Measurements from ENCODE around the gene SHB. TPM values are rescaled to one million over a fixed set of nuclear protein-coding genes. Genes with fewer than 3 reads are reported as not detected.

The SHB gene
- total RNA-seq, 2 experiments from 2014 or later: 0.41 to 1.0 TPM

DNA sequence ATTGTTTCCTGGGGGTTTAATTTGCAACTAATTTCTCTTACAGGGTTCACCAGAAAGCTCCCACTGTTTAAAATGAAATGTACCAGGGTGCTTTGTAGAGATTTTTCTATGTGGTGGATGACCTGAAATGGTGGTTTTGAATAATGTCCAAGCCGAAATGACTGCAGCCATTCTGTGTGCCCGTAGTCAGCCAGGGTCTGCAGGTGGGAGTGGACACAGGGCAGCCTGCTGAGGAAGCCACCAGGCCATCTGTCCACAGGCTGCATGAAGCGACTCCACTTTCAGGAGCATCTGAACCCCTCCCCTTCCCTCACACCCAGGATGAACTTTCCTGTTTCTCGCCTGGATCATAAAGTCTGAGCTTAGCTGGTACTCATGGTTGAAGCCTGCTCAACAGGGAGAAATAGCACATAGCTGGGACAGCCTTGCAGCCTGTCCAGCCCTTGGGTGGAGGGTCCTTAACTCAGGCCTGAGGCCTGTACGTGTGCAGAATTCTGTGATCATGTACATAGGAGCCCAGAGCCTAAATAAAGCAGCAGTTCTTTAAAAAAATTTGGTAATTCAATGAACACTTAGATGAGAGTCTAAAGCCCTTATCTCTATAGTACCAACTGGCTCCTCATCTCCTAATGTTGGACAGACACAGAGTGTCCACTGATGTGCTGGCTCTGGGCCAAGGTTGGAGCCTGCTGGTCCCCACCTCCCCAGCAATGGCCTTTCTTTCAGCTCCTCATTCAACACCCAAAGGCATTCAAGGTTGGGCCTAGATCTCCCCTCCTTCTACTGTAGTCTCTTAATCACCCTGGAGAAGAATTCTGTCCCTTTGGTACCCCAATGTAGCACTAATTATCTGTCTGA lies 72.8 kb downstream of the SHB start:
- CTCF ChIA-PET (ENCODE audit: unreplicated experiment): no interaction called here
- no peak overlapping the region for H3K27ac ChIP-seq (ENCODE audit: low read depth, low read length, poor library complexity, severe bottlenecking)
- POLR2A ChIA-PET: interaction anchor here (0.6 kb wide), 1 partner anchor 30 kb away, joined by 3 read pairs; no protein-coding TSS in a partner anchor

DNA sequence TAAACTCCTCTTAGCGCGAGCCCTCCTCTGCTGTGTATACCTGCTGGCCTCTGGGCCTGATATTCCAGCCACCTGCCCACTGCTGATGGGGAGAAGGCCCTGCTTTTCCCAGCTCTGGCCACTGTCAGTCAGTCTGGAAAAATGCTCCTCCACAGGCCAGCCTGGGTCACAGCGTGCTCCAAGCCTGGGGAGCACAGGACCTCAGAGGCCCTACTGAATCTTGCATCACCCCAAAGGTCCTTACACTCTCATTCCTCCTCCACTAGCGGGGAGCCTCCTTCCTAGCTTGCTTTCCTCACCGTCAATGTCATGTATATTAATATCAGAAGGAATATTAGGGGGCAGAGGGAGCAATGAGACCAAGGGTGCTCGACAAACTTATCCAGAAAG lies 73.7 kb downstream of the SHB start:
- no peaks in the 10 kb centered on the region for H3K4me1 ChIP-seq (ENCODE audit: insufficient read depth, low read length, poor library complexity, severe bottlenecking)
- no peaks in the 10 kb centered on the region for H3K9me3 ChIP-seq (ENCODE audit: low read length)
- intact Hi-C loops (cut with micrococcal nuclease; ENCODE audit: unreplicated experiment): no loop called here
- no peaks in the 10 kb centered on the region for H3K9me2 ChIP-seq (ENCODE audit: insufficient read depth, low read length)
- H3K4me2 ChIP-seq (ENCODE audit: low read length): no peak overlapping the region
- no TSS peak for BruUV-seq (replicated peaks)
- H2AFZ ChIP-seq (ENCODE audit: low read length): no peak overlapping the region
- TF ChIP-seq EZH2phosphoT487 (IDR thresholded peaks at IDR 0.05; ENCODE audit: borderline replicate concordance, low read depth, low read length): no peak
- ChIA-PET CTCF (ENCODE audit: unreplicated experiment) (no interaction called here), POLR2A (no interaction called here)
- no peak overlapping the region for H3K27ac ChIP-seq (ENCODE audit: low read depth, low read length, poor library complexity, severe bottlenecking)
- no peak overlapping the region for H3K4me3 ChIP-seq (ENCODE audit: low read depth, low read length, poor library complexity, severe bottlenecking)
- H3K79me2 ChIP-seq (ENCODE audit: insufficient read depth, low read depth, low read length): no peaks in the 10 kb centered on the region
- DNase-seq (ENCODE audit: low spot score): no peak
- no peaks in the 10 kb centered on the region for H3K36me3 ChIP-seq (ENCODE audit: insufficient read depth, low read length)
- H4K20me1 ChIP-seq (ENCODE audit: insufficient read depth, low read length): no peaks in the 10 kb centered on the region

More for the DNA sequence above, 72.8 kb downstream of the SHB start:
- intact Hi-C loops (cut with micrococcal nuclease; ENCODE audit: unreplicated experiment): no loop called here
- no peak overlapping the region for H2AFZ ChIP-seq (ENCODE audit: low read length)
- H3K4me1 ChIP-seq (ENCODE audit: insufficient read depth, low read length, poor library complexity, severe bottlenecking): no peaks in the 10 kb centered on the region
- no peaks in the 10 kb centered on the region for H3K9me2 ChIP-seq (ENCODE audit: insufficient read depth, low read length)
- H3K4me3 ChIP-seq (ENCODE audit: low read depth, low read length, poor library complexity, severe bottlenecking): no peak overlapping the region
- TF ChIP-seq, protein P1, sequence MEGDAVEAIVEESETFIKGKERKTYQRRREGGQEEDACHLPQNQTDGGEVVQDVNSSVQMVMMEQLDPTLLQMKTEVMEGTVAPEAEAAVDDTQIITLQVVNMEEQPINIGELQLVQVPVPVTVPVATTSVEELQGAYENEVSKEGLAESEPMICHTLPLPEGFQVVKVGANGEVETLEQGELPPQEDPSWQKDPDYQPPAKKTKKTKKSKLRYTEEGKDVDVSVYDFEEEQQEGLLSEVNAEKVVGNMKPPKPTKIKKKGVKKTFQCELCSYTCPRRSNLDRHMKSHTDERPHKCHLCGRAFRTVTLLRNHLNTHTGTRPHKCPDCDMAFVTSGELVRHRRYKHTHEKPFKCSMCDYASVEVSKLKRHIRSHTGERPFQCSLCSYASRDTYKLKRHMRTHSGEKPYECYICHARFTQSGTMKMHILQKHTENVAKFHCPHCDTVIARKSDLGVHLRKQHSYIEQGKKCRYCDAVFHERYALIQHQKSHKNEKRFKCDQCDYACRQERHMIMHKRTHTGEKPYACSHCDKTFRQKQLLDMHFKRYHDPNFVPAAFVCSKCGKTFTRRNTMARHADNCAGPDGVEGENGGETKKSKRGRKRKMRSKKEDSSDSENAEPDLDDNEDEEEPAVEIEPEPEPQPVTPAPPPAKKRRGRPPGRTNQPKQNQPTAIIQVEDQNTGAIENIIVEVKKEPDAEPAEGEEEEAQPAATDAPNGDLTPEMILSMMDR (conservative IDR thresholded peaks at IDR 0.05; ENCODE audit: low read length): no peak
- BruUV-seq (replicated peaks): no TSS peak
- H3K9me3 ChIP-seq (ENCODE audit: low read length): no peaks in the 10 kb centered on the region
- H3K36me3 ChIP-seq (ENCODE audit: insufficient read depth, low read length): no peaks in the 10 kb centered on the region
- no peak for DNase-seq (ENCODE audit: low spot score)
- H3K79me2 ChIP-seq (ENCODE audit: insufficient read depth, low read depth, low read length): no peaks in the 10 kb centered on the region
- H3K4me2 ChIP-seq (ENCODE audit: low read length): no peak overlapping the region
- H4K20me1 ChIP-seq (ENCODE audit: insufficient read depth, low read length): no peaks in the 10 kb centered on the region

DNA sequence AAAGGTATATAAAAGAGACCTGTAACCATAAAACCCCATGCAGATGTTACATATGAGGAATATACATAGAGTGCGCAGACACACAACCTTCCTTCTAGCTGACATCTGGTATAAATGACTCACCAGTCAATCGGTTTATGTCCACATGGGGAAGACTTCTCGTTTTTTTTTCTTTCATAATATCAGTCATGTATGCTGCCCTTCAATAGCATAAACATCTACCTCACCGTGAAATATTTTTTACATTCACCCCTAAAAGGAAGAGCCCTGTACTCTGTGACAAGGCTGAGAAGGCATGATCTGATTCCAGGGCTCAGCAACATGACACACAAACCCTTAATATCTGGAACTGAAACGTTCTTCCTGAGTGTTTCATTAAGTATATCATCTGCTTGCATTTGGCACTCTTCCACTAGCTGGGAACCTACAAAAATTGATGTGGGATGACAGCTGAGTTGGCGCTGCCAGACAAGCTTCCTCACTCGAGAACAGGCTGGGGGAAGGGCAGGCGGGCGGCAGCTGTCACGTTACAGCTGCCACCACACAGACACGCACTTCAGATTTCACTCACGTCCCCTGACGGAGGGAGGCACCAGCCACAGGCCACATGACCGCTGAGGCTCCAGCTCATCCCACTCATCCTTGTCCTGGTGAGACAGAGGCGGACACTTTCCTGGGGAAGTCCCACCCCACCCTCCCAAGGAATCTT lies 74.2 kb downstream of the SHB start:
- no peak overlapping the region for H3K27ac ChIP-seq (ENCODE audit: low read depth, low read length, poor library complexity, severe bottlenecking)
- no TSS peak for BruUV-seq (replicated peaks)
- H3K4me1 ChIP-seq (ENCODE audit: insufficient read depth, low read length, poor library complexity, severe bottlenecking): no peaks in the 10 kb centered on the region
- TF ChIP-seq, protein P1 (conservative IDR thresholded peaks at IDR 0.05; ENCODE audit: low read length): no peak
- no peak for TF ChIP-seq EZH2phosphoT487 (IDR thresholded peaks at IDR 0.05; ENCODE audit: borderline replicate concordance, low read depth, low read length)
- H3K36me3 ChIP-seq (ENCODE audit: insufficient read depth, low read length): no peaks in the 10 kb centered on the region
- CTCF ChIA-PET (ENCODE audit: unreplicated experiment): no interaction called here
- no peaks in the 10 kb centered on the region for H4K20me1 ChIP-seq (ENCODE audit: insufficient read depth, low read length)
- no peak for DNase-seq (ENCODE audit: low spot score)
- no peak overlapping the region for H3K4me3 ChIP-seq (ENCODE audit: low read depth, low read length, poor library complexity, severe bottlenecking)
- no peaks in the 10 kb centered on the region for H3K9me3 ChIP-seq (ENCODE audit: low read length)
- POLR2A ChIA-PET: no interaction called here
- H3K9me2 ChIP-seq (ENCODE audit: insufficient read depth, low read length): no peaks in the 10 kb centered on the region
- H3K79me2 ChIP-seq (ENCODE audit: insufficient read depth, low read depth, low read length): no peaks in the 10 kb centered on the region
- no peak overlapping the region for H3K4me2 ChIP-seq (ENCODE audit: low read length)
- no peak overlapping the region for H2AFZ ChIP-seq (ENCODE audit: low read length)
- intact Hi-C loops (cut with micrococcal nuclease; ENCODE audit: unreplicated experiment): no loop called here
